ENCODE measurements around the gene DGKD.

DGKD gene

DNA sequence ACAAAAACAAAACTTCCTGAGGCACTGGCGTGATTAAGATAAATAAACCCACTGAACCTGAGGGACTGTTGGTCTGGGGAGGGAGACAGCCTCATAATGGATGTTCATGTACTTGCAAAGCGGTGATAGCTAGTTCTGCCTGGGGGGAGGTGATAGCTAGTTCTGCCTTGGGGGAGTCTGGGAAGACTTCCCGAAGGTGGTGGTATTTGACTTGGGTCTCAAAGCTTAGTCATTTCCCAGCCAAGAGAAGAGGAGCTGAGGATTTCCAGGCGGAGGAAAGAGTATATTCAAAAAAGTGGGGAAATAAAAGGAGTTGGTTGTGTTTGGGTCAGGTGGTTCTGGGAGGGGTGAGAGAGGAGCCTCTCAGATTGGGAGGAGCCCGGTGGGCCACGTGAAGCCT, 24.7 kb downstream of the DGKD start:
- TF ChIP-seq CTCF (IDR thresholded peaks at IDR 0.05; ENCODE audit: borderline replicate concordance, insufficient read depth, low read depth, low read length) = no peak
- H3K4me3 ChIP-seq (ENCODE audit: low read depth, low read length) = no peak overlapping the region

DNA sequence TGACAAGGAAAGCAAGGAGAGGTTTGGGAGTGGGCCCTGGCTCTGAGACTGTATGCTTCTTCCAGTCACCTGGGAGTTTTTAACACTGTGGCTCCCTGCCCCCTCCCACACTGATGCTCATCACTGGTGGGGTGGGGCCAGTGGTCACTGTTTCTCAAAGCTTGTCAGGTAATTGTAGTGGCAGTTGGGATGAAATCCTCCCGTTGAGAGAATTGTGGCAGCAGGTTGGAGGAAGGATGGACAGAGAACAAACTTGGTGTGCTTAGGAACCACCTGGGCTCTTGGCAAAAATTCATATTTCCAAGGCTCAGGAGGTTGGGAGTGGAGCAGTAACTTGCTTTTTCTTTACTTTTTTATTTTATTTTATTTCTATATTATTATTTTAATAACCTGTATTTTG, 25.1 kb downstream of the DGKD start:
- no peak for TF ChIP-seq CTCF (IDR thresholded peaks at IDR 0.05; ENCODE audit: borderline replicate concordance, insufficient read depth, low read depth, low read length)
- H3K4me3 ChIP-seq (ENCODE audit: low read depth, low read length) = no peak overlapping the region

DNA sequence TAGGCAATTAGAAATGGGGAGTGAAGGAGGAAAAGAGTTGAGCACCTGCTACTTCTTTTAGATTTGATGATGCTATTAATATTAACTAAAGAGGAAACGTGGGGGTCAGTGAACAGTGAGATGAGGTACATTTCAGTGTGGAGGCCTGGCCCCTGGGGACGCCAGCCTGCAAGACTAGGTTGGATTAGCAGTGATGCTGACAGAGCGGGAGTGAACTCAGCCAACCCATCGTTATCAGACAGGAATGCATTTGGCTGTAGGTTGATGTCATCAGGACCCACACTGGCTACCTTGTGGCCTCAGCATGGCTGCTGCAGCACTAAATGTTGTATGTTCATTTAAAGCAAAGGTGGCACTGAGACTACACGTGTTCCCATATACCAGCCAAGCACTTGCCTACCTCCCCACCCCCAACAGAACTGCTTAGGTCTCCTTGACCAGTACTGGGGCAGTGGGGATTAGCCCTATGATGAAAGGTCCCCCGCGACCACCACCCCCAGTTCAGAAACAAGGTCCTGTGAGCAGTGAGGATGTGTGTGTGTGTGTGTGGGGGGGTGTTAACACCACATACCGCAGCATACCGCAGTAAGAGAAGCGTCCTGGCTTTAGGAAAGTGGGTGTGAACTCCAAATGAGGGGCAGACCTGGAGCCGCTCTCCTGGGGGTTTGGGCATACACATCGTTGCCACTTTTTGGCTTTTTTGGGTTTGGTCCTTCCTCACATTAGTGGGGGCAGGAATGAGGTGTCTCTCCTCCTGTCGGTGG, 26.0 kb downstream of the DGKD start:
- H3K4me3 ChIP-seq (ENCODE audit: low read depth, low read length) = no peak overlapping the region
- no peak for TF ChIP-seq CTCF (IDR thresholded peaks at IDR 0.05; ENCODE audit: borderline replicate concordance, insufficient read depth, low read depth, low read length)

GRCh38 chr2:233380995-233381637, 26.8 kb downstream of the DGKD start:
- no peak for TF ChIP-seq CTCF (IDR thresholded peaks at IDR 0.05; ENCODE audit: borderline replicate concordance, insufficient read depth, low read depth, low read length)
- no peak overlapping the region for H3K4me3 ChIP-seq (ENCODE audit: low read depth, low read length)

DNA sequence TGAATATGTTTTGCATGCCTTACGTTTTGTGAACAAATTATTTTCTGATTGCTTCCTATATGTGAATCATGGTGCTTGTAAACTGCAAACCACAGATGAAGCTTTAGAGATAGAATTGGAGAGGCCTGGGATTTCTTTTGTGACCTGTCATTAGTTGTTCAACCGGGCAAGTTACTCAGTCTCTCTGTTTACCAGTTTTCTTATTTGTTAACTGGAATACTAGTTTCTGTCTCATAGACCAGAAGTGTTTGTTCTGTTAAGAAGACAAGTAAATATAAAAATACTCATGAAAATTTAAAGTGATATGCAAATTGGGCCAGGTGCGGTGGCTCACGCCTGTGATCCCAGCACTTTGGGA, 27.3 kb downstream of the DGKD start:
- no peak for TF ChIP-seq CTCF (IDR thresholded peaks at IDR 0.05; ENCODE audit: borderline replicate concordance, insufficient read depth, low read depth, low read length)
- no peak overlapping the region for H3K4me3 ChIP-seq (ENCODE audit: low read depth, low read length)

- no peak overlapping the region for H3K4me3 ChIP-seq (ENCODE audit: low read depth, low read length)
- peak; percentile 42 for TF ChIP-seq CTCF (IDR thresholded peaks at IDR 0.05; ENCODE audit: borderline replicate concordance, insufficient read depth, low read depth, low read length)
Measured at GRCh38 chr2:233384015-233384414, 29.7 kb downstream of the DGKD start.
